Measurements from ENCODE around the gene PLEK2.

The PLEK2 gene

DNA sequence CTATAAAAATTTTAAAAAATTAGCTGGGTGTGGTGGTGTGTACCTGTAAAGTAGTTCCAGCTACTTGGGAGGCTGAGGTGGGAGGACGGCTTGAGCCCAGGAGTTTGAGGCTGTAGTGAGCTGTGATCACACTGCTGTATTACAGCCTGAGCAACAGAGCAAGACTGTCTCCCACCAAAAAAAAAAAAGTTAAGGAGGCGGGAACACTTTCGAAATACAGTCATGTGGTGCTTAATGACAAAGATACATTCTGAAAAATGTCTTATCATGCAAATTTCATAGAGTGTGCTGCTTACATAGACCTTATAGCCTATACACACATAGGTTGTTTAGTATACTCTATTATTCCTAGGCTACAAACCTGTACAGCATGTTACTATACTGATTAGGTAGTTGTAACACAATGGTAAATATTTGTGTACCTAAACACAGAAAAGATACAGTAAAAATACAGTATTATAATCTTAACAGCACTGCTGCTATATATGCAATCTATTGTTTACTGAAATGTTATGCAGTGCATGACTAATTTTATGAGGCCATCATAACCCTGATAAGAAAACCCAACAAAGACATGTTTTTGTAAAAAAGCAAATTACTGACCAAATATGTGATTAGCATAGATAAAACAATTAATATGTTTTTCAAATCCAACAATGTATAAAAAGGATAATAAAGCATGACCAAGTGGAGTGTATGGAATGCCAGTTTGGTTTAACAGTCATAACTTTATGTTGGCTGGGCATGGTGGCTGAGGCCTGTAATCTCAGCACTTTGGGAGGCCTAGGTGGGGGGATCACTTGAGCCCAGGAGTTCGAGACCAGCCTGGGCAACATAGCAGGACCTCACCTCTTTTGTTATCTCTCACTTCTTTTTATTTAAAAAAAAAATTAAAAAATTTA is 40.5 kb downstream of the PLEK2 start:
- TF ChIP-seq, protein P1, sequence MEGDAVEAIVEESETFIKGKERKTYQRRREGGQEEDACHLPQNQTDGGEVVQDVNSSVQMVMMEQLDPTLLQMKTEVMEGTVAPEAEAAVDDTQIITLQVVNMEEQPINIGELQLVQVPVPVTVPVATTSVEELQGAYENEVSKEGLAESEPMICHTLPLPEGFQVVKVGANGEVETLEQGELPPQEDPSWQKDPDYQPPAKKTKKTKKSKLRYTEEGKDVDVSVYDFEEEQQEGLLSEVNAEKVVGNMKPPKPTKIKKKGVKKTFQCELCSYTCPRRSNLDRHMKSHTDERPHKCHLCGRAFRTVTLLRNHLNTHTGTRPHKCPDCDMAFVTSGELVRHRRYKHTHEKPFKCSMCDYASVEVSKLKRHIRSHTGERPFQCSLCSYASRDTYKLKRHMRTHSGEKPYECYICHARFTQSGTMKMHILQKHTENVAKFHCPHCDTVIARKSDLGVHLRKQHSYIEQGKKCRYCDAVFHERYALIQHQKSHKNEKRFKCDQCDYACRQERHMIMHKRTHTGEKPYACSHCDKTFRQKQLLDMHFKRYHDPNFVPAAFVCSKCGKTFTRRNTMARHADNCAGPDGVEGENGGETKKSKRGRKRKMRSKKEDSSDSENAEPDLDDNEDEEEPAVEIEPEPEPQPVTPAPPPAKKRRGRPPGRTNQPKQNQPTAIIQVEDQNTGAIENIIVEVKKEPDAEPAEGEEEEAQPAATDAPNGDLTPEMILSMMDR (IDR thresholded peaks at IDR 0.05; ENCODE audit: low read depth, low read length), result no peak
- DNase-seq (ENCODE audit: extremely low read depth, low read depth), result no peak

DNA sequence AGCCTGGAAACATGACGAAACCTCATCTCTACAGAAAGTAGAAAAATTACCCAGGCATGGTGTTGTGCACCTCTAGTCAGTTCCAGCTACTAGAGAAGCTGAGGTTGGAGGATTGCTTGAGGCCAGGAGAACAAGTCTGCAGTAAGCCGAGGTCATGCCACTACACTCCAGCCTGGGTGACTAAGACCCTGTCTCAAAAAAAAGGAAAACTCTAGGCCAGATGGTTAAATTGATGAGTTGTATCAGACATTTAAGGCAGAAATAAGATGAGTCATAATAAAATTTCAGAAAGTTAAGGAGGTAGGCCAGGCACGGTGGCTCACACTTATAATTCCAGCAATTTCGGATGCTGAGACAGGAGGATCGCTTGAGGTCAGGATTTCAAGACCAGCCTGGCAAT is 41.1 kb downstream of the PLEK2 start:
- DNase-seq (ENCODE audit: extremely low read depth, low read depth), result no peak
- TF ChIP-seq, protein P1 (IDR thresholded peaks at IDR 0.05; ENCODE audit: low read depth, low read length), result no peak

DNA sequence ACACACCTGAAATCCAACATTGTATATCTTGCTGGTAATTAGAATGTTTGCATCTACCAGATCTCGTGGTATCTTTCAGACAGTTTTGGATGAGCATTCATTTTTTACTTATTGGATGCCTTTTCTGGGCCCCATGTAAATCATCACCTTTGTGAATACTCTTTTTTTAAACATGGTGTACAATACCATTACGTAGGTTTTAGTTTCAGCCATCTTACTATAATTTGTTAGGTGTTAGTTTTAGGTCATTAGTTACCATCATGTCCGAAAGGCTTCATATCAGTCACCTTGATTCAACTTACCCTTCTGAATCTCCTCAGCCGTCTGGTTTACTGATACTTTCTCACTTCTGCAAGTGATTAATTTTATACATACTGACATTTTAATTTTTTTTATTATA is 46.5 kb downstream of the PLEK2 start:
- no peak for DNase-seq (ENCODE audit: extremely low read depth, low read depth)
- TF ChIP-seq, protein P1 (IDR thresholded peaks at IDR 0.05; ENCODE audit: low read depth, low read length), result no peak

DNA sequence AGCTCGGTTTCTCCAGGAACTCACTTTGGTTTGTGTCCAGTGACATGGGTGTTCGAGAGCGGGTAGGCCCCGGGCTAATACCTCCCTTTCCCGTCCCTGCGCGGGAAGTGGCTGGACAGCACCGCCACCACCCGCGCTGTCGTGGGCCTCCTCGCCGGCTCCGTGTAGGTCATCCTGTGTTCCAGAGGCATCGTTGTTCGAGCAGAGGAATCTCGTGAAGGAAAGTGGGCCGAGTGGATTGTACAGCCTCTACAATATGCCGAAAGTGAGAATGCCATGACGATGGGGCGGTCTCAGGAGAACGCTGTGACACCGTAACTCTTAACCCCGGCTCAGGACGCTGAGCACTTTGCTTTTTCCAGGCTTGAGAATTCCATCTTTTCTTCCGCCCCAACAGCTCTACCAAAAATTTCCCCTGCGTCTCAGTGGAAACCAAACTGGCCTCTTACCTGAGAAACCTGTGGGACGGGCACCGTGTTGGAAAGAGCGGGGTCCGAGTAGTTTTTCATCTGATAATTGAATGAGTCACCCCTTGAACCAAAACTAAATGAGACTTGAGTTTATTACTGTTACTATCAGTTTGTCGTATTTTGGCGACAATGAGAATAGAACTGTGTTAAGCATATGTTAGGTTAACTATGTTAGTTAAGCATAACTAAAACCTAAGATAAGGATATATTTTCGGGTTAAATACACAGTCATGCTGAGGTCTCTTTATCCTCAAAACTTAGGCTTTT is 51.3 kb downstream of the PLEK2 start:
- DNase-seq (ENCODE audit: extremely low read depth, low read depth), result no peak
- TF ChIP-seq, protein P1 (IDR thresholded peaks at IDR 0.05; ENCODE audit: low read depth, low read length), result no peak

DNA sequence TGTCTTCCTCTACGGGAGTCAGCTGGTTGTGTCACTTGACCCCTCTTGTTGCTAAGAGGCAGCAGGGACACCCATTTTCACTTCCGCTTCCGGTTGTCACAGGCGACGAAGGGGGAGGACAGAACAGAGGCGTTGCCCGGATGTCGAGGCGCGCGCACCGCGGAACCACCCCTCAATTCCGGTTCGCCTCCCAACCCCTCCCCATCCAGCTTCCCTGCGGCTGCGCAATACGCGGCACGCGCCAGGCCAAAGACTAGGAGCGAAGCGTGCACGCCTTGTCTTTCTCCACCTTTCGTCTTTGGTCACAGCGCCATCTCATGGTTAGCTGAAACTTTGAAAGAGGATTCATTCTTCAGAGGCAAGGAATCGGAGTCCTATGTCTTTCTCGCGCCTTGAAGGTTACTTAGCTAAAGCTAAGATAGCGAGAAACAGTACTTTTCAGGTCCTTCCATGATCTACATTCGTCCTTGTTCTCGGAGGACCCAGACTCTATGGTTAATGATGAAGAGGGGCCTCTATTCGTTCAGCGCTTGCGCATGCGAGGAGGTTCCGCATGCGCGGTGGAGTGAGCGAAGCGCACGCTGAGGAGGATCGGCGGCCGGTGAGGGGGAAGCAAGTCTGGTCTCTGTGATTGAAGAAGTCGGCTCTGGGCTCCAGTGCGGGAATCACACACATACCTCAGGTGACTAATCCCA is 52.0 kb downstream of the PLEK2 start, which contains the start of the genes ATP6V1D and EIF2S1:
ATP6V1D (minus strand) TSS at position 30 of the 695 bp plus-strand sequence. CDS start 106 bp downstream, outside the sequence.
EIF2S1 (plus strand) TSS at position 554 of the 695 bp plus-strand sequence. CDS start 4,440 bp downstream, outside the sequence.
- TF ChIP-seq, protein P1 (IDR thresholded peaks at IDR 0.05; ENCODE audit: low read depth, low read length), result peak; percentile 98
- peak; percentile 99 for DNase-seq (ENCODE audit: extremely low read depth, low read depth)

DNA sequence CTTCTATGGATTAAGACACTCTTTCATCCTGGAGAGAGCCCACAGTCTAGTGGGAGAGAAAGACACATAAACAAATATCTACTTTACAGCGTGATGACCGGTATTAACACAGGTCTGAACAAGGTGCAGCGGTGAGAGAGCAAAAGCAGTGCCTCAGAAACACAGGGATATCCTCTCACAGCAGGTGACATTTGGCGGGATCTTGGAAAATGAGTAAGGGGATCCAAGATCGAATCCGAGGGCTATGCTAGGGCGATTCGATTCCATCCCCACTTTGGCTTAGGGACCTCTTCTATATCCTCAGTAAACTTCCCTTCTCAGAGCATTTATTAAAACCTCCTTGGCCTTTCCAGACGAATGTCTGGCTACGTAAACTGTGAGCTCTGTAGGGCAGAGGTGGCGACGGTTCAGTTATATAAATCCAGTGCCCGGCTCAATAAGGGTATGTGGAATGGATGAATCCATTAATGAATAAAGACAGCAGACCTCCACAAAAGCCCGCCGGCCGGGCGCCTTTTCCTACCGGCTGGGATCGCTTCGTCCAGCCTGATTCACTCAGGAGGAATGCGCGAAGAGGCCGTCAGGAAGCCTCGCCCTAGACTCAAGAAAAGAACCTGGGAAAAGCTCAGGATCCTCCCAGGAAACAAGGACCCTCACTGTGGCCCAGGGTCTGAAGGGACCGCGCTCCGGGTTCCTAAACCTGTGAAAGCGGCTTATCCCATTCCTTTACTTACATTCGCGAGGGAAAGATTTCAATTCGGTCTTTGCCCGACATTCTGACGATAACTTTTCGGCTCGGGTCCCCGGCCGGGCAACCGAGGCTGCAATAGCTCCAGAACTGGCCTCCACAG is 52.8 kb downstream of the PLEK2 start:
- DNase-seq (ENCODE audit: extremely low read depth, low read depth), result peak; percentile 8

More for the DNA sequence above, 52.8 kb downstream of the PLEK2 start:
- TF ChIP-seq, protein P1 (IDR thresholded peaks at IDR 0.05; ENCODE audit: low read depth, low read length), result no peak

All from AG09319 (cell line).